Posterior cingulate gyrus (tissue), 11 donors: ENCODE measurements around the gene GSTCD.
A peak's percentile ranks its signal among the peaks of the same experiment; 100 is the strongest.
"Not testable (repeated sequence)": the region's sequence is repeated elsewhere in the genome, so short reads cannot be mapped to it uniquely, and the experiment has no call there.

Source experiments
- DNase-seq, 10 donors: peaks; one replicate each; pipeline versions ENCODE4 v3.0.0 to v3.0.0-alpha.2; 2020 to 2021; ENCODE audit warnings: mixed read lengths in 3 of 10
- intact Hi-C: fragments of 100-400 bp; cut with DNase I; formaldehyde crosslinking; loops from one replicate; pipeline ENCODE4 v1.15.1; 2023

GSTCD gene, protein sequence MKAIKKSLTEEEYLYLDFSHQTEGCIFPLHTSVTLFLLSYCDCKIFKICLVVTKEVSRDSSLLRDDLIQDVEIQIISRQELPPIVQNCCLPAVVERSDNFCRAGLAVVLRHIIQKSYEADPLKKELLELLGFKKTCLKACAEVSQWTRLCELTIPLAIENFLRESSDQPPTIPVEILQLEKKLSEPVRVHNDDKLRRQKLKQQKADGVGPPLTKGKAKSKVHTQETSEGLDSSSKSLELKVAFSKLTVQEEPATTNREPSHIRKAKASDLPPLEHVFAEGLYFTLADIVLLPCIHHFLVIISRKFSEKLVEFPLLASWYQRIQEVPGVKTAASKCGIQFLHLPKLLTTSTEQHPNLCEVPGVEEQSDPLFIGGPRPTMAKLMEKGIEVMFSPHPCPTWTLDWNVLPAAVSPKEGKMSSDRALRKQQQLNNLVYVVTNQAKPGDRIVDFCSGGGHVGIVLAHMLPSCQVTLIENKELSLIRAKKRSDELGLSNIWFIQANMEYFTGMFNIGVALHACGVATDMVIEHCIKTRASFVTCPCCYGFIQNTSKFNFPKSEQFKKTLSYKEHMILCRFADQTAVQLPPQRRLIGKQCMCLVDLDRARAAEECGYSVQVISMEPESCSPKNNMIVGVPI

DNA sequence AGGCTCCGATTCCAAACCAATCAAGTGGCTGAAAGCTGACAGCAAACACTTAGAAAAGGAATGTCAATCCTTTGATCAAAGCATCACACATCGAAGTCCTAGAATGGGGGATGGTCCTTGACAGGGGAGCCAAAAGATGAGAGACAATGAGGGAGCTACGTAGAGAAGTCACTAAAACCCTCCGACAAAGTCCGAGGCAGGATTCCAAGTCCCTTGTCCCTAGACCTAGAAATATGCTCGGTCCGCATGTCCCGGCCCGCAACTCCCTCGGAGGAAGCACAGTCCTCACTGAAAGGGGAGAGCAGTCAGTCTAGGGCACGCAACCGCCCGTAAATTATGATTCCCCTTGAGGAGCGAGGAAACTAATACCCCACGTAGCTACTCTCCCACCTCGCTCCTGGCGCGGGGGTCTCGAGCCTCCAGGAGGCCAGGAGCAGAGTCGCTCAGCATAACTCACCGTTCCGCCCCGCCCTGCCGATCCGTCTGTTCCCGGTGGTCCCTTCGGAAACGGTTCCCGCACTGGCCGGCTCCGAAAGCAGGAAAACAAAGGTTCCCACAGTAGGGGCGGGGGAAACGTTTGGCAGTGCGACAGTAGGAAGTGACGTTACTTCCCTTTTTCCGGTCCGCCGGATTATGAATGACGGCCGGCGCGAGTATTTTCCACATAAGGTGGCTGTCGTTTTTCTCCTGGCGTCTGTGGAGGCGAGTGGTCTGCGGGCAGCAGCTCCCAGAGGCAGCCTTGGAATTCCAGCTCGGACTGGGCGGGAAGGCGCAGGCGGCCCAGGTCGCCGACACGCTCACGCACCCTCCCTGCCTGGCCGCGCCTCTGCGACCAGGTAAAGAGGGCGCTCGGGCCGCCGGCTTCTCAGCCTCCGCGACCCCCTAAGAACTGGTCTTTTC, at the start of gene GSTCD, which contains the start of gene INTS12:
TSS of gene GSTCD (plus strand) at position 604 of the 900 bp plus-strand sequence. CDS start 8,830 bp downstream, outside the sequence.
TSS of gene INTS12 (minus strand) at position 509 of the 900 bp plus-strand sequence. CDS start 8,684 bp downstream, outside the sequence.
- DNase-seq: peak; percentile 87 to 99 (median 93)
- intact Hi-C loops: no loop called here

DNA sequence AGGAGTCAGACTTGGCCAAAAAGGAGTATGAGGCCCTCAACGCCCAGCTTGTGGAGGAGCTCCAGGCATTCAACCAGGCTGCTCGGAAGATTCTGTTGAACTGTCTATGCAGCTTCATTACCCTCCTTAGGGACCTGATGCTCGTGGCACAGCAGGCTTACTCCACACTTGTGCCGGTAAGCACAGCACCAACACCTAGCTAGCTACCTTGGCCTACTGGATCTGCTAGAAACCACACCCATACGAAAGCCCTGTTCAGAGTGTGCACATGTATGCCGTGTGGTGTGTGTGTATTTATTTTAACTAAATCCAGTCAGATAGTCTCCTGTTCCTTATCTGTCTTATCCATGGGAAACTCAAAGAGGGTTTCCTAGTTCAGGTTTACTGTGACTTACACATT, 49.4 kb upstream of the GSTCD start:
- DNase-seq: no peak
- intact Hi-C loops: no loop called here

DNA sequence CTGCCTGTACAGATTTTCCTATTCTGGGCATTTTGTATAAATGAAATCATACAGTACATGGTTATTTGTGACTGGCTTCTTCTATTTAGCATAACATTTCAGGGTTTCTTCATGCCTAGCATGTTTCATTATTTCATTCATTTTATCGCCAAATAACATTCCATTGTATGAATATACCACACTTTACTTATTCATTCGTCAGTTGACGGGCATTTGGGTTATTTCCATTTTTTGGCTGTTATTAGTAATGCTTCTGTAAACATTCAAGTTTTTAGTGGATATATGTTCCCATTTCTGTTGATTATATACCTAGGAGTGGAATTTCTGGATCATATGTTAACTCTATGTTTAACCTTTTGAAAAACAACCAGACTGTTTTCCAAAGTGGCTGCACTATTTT, 47.6 kb upstream of the GSTCD start:
- intact Hi-C loops: no loop called here

DNA sequence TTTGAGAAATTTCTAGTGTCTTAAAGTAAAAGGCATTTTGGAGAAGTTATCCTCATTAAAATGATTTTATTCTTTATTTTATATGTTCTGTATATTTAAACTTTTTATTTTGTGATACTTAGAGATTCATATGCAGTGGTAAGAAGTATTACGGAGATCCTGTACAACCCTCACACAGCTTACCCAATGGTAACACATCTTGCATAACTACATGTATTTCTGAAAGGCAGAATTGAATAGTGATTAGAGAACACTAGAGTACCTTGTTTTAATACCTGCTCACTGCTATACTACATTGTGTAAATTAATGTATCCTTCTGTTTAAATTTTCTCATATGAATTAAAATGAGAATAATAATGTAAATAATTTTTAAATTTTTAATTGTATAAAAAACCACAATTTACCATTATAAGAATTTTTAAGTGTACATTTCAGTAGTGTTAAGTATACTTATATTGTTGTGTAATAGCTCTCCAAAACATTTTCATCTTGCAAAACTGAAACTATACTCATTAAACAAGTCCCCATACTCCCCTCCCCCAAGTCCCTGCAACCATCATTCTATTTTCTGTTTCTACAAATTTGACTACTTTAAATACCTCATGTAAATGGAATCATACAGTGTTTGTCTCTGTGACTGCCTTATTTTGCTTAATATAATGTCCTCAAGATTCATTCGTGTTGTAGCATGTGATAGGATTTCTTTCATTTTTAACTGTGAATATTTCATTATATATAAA, 45.5 kb upstream of the GSTCD start:
- intact Hi-C loops: no loop called here
- no peak for DNase-seq

More for the DNA sequence above, 47.6 kb upstream of the GSTCD start:
- no peak for DNase-seq

DNA sequence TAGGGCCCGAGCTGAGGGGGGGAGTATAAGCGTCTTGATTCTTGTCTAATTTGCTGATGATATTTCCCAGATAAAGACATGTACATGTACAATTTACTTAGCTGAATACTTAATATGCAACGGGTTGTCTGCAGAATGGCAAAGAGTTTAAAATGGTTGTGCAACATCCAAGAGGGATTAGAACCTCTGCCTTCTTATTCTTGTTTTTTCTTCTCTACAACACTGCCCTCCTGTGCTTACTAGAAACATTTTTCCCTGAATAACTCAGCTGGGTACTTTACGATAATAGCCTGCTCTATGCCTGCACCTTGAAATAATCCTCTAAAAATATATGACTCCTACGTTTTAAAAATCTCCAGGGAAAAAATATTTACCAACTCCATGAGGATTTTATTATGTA, 41.9 kb upstream of the GSTCD start:
- no peak for DNase-seq

DNA sequence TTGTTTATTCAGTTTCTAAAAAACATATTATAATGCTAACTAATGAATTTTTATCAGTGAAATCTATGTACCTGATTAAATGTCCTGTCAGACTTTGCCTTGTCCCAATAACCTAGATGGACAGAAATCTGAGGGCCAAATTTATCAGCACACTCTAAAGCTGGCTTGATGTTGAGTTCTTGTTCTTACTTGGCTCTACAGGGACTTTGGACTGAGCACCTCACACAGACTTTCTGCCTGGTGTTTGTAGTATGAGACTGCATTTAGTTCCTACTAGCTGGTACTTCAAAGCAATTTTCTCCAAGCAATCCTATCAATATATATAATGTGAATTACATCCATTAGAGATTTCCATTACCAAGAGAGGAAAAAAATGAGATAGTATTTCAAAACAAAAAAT, 37.9 kb upstream of the GSTCD start:
- no peak for DNase-seq

More for the DNA sequence above, 41.9 kb upstream of the GSTCD start:
- intact Hi-C loops: no loop called here

DNA sequence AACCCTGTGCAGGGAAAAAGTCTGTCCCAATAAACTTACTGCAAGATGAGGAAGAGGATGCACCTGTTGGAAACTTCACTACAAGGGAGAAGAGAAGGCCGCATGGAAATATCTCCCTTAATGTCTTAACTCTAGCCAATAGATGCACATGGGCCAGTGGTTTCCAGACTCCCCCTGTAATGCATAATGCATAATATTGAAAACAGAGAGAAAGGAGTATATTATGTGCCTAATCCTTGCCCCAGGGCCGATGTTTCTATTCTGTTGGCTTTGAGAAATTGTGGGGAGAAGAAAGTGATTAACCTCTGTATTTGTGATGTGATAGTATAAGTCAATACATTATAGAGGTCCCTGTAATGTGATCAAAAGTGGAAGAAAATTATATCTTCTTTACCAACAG, 37.3 kb upstream of the GSTCD start:
- intact Hi-C loops: no loop called here

More for the DNA sequence above, 37.9 kb upstream of the GSTCD start:
- intact Hi-C loops: no loop called here

DNA sequence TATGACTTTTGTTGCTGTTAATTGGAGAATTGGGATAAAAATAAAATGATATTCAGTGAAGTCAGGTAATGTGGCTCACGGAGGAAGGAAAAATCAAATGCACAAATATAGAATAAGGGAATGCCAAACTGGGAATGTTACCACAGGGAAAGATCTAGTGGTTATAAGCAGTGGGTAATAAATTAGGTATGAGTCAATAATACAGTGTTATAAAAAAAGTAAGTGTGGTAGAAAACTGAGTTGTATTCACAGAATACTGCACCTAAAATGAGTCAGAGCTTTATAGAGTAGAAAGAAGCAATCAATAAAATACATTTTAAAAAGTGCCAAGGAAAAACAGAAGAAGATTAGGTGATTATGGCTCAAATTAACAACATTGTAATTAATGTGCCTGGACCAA, 34.6 kb upstream of the GSTCD start:
- intact Hi-C loops: no loop called here
- no peak for DNase-seq

More for the DNA sequence above, 37.3 kb upstream of the GSTCD start:
- DNase-seq: no peak

DNA sequence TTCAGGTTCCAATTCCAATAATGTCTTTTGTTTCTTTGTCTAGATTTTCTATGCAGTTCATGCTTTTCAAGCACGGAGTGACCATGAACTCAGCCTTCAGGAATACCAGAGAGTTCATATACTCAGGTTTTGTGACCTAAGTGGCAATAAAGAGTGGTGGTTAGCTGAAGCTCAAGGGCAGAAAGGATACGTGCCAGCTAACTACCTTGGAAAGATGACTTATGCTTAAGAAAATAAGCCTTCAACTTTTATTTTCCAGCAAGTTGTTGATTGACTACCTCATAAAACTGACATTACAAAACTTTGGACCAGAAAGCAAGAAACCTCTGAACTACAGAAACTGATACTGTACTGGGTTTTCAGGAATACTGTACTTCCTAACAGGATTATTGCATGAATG, 30.9 kb upstream of the GSTCD start:
- intact Hi-C loops: no loop called here
- DNase-seq: no peak

DNA sequence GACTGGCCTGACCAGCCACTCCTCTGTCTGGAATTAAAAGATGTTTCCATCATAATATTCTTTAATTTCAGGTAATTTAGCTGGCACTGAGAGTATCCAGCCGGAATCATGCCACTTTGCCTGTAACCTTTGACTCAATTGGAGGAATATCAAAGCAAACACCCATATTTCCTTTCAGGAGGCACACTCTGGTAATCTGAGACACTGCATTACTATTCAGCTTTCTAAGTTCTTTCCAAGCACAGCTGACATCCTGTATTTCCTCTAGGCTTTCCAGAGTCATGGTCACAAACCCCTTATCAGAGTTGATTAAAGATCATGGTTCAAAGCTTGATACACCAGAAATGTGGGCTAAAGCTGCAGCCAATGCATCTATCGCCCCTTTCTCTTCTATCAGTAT, 29.4 kb upstream of the GSTCD start:
- intact Hi-C loops: no loop called here
- no peak for DNase-seq

DNA sequence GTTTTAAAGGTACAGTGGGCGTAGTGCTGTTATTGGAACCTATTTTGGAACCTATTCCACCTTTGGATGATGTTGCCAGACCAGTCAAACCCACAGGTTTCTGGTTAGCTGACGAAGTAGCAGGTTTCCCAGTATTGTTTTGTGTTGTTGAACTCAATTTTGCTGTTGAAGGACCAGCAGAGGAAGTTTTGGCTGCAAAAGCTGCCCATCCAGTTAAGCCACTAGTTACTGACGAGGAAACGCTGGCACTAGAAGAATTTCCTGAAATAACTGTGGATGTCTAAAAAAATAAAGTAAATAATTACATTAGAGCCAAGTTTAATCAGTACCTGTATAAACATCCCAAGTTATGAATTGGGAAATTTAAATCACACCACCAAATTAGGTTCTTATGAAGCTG, 25.5 kb upstream of the GSTCD start:
- no peak for DNase-seq
- intact Hi-C loops: no loop called here

DNA sequence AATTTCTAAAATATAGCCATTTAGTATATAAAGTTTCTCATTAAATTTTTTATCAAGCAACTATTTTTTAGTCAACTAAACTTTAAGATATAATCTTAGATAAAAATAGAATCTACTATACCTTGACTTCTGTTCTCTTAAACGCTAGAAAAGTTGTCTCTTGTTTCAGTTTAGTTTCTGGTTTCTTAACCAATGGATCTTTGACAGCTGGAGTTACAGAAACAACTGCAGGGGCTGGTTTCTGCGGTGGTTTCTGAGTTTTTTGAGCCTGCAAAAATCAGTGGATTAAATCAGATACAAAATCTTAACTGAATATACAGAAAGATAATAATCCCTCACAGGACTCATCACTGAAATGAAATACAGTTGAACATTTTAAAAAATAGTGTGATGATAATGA, 22.0 kb upstream of the GSTCD start:
- no peak for DNase-seq
- intact Hi-C loops: no loop called here

DNA sequence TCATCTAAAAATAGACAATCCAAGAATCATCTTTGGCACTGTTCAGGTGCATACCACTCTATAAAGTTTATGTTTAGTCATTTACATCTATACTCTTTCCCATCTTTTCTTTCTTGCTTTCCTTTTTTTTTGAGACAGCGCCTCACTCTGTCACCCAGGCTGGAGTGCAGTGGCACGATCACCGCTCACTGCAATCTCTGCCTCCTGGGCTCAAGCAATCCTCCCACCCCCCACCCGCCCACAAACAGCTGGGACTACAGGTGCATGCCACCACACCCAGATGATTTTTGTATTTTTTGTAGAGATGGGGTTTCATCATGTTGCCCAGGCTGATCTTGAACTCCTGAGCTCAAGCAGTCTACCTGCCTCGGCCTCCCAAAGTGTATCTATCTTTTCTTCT, 13.8 kb upstream of the GSTCD start:
- DNase-seq, intact Hi-C loops: not testable (repeated sequence)

DNA sequence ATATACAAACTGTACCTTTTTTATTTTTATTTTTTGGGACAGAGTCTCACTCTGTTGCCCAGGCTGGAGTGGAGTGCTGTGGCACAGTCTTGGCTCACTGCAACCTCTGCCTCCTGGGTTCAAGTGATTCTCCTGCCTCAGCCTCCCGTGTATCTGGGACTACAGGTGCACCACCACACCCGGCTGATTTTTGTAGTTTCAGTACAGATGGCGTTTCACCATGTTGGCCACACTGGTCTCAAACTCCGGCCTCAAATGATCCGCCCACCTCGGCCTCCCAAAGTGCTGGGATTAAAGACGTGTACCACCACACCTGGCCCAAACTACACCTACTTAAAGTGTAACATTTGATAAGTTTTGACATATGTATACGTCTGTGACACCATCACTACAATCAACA, 12.8 kb upstream of the GSTCD start:
- intact Hi-C loops, DNase-seq: not testable (repeated sequence)

DNA sequence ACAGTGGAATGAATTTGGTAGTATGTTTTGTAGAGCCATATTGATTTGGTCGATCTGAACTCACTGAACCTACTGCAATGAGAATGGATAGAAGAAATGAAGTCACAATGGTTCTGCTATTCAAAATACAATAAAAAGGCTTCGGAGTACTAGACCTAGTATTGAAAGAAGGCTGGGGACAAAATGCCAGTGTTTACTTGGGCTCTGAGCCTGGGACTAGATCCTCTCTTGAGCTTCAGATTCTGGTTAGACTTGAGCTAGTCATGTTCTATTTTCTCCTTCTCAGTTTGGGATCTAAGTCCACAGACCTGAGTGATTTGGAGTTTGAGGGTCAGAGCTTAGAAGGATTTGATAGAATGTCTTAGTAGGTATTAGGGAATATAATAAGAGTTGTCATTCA, 10.0 kb upstream of the GSTCD start:
- intact Hi-C loops: no loop called here

DNA sequence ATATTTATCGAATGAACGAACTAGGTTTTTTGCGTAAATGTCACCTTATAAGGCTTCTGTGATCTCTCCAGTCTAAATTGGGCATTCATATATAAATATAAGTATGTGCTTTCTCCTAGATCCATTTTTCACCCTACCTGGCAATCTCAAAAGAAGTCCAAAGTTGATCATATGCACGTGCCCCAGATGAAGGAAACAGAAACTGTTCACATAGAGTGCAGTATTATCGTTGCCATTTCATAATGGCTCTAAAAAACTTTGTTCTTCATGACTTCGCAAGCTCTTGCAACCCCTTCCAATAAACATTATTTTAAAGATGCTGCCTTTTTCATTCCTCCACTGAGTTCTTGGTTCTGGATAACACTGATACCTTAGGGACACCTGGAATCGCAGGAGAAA, 803 bp upstream of the GSTCD start:
- intact Hi-C loops: no loop called here
- no peak for DNase-seq

More for the DNA sequence above, 10.0 kb upstream of the GSTCD start:
- no peak for DNase-seq

DNA sequence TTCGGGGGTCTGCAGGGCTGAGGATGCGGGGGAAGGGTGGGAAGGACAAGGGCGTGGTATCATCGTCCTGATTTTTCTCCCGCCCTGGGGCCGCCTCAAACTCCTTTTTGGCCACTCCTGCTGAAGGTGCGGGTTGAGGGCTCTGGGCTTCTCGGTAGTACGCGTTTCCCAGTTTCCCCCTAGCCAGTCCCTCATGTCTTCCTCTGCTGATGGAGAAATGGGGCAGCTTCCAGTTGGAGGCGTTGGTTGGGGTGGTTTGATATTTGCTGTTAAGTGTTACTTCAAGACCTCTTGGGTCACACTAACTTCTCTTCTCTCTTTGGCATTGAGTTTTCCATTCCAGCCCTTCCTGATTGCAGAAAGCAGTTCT, 482 bp downstream of the GSTCD start:
- intact Hi-C loops: no loop called here
- no peak for DNase-seq

DNA sequence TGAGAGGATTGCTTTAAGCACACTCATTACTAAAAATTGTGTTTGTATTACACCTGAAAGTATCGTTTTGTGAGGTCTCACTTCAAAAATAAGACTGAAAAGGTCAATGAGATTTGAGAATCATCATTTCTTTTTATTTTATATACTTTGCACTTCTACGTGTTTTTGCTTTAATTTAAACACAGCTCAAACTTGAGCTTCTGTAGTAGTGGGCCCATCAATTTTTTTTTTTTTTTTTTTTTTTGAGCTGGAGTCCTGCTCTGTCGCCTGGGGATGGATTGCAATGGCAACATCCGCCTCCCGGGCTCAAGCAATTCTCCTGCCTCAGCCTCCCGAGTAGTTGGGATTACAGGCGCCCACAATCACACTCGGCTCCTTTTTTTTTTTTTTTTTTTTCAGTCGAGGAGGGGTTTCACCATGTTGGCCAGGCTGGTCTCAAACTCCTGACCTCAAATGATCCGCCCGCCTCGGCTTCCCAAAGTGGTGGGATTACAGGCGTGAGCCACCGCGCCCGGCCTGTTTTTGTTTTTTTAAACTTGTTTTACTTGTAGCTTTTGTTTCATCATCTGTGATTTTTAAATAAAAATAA, 1.5 kb downstream of the GSTCD start:
- intact Hi-C loops: no loop called here
- DNase-seq: peak in 1 of 10 donors; percentile 62

DNA sequence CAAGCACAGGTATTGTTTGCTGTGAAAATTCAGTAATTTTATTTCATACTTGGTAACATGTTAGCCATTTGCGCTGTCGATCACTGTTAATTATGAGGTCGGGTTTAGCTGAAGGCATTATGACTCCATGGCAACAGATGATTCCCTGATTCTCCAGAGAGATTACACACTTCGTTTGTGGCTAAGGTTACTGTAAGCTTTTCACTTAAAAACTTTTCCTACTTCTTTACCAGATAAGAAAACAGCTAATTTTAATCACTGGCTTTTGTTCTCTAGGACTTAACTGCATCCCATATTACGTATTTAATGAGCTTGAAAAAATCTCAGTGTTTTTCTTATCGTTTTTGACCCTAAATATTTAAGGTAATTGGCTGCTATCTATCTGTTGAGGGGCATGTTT, 2.1 kb downstream of the GSTCD start:
- DNase-seq: no peak
- intact Hi-C loops: no loop called here

DNA sequence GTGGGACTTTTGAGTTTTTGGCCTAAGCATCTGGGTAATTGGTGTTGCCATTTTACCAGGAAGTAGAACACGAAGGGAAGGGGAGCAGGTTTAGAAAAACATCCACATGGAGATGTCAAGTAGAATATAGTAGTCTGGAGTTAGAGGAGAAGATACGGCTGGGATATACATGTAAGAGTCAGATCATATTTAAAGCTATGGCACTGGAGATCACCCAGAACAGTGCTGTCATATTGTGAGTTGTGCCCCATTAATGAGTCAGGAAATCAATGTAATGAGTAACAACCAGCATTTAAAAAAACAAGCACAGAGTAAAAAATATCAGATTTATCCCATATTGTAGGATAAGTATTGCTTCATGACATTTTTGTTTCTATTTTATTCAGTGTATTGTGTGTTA, 4.2 kb downstream of the GSTCD start:
- intact Hi-C loops: no loop called here

More for the DNA sequence above, 4.2 kb downstream of the GSTCD start:
- DNase-seq: no peak
